Measurements from ENCODE around the gene ARHGEF18.
A peak's percentile ranks its signal among the peaks of the same experiment; 100 is the strongest.

The ARHGEF18 gene

DNA sequence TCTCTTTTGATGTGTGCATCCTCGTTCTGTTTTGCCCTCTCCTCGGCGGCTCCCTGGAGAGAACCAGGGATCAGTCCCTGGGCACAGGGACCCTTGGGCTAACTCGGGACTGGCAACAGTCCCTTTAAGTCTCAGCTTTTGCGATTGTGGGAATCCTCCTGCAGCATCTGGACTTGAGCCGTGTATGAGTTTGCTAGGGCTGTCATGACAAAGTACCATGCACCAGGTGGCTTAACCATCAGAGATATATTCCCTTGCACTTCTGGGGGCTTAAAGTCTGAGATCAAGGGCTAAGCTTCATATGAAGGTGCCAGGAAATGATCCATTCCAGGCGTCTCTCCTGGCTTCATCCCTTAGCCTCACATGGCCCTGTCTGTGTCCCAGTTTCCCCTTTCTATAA lies 34.5 kb downstream of the ARHGEF18 start:
- DNase-seq (ENCODE audit: low spot score), result no peak

DNA sequence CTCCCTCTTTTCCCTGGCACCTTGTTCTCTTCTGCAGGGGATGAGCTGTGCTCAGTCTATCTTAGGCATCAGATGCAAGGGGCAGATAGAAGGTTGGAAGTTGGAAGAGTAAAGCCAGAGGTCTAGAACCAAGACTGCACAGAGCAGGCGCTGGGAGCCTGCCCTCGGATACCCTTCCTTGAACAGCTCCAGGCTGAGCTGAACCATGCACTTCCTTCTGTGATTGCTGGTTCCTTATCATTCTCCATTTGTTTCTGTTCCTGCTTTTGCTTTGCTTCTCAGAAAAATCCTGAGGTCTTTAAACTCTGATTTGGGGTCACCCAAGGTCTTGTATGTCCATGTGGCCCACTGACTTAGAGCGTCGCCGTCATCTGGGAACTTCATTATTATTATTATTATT lies 36.3 kb downstream of the ARHGEF18 start:
- no peak for DNase-seq (ENCODE audit: low spot score)

DNA sequence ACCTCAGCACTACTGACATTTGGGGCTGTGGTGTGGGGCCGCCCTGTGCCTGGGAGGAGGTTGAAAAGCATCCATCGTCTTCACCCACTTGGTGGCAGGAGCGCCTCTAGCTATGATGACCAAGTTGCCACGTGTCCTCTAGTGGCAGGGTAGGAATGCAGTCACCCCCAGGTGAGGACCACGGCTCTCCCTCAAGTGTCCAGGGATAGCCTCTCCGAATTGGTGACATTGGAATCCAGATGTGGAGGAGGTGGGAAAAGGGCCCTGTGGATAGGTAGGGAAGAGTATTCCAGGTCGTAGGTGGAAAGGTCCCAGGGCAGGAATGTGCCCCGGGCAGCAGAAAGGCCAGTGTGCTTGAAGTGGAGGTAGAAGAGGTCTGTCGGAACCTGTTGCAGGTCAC lies 37.6 kb downstream of the ARHGEF18 start:
- DNase-seq (ENCODE audit: low spot score), result no peak

DNA sequence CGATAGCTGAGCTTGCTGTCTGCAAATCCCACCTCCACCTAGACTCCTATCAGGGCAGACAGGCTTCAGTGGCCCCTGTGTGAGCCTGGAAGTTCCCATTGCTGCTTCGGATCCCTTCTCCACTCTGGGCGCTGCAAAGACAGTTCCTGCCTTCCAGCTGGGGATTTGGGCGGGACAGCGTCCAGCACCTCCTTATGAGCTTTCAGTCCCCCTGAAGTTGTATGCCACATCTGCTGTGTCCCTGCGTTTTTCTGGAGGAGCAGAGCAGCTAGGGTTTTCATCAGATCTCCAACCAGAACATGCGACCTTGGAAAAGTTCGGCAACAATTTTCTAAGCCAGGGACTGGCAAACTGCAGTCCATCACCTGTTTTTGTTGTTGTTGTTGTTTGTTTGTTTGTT lies 38.0 kb downstream of the ARHGEF18 start:
- no peak for DNase-seq (ENCODE audit: low spot score)

DNA sequence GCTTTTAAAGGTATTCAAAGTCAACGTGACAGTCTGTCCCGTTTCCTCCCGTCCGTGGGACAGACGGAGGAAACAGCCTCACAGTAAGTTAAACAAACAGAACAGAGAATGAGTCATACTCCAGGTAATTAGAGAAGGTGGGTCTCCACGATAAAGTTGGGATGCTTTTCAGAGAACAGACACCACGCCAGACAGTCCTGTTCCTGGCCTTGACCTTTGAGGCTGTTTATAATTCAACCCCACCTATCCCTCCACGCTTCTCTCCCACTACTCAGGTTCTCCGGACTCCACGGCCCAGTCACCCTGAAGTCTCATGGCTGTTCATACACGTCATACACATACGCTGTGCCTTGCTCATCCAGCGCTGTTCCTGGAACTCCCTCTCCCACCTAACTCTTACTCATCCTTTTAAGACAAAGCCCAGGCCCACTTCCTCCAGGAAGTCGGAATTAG lies 42.5 kb downstream of the ARHGEF18 start:
- no peak for DNase-seq (ENCODE audit: low spot score)

DNA sequence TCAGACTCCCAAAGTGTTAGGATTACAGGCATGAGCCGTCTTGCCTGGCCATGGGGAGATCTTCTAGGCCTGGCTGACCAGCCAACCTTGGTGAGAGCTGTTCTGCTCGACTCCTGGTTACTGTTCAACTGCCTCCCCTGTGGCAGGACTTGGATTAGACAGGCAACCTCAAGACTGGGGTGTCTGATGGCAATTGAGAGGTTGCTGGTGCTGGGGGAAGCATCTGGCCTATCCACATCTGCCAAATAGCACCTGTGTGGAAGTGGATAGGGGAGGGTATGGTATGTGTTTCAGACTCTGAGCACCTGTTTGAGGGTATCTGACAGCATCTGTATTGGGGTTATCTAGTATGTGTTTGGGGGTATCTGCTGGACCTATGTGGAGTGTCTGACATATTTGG lies 44.7 kb downstream of the ARHGEF18 start:
- no peak for DNase-seq (ENCODE audit: low spot score)

DNA sequence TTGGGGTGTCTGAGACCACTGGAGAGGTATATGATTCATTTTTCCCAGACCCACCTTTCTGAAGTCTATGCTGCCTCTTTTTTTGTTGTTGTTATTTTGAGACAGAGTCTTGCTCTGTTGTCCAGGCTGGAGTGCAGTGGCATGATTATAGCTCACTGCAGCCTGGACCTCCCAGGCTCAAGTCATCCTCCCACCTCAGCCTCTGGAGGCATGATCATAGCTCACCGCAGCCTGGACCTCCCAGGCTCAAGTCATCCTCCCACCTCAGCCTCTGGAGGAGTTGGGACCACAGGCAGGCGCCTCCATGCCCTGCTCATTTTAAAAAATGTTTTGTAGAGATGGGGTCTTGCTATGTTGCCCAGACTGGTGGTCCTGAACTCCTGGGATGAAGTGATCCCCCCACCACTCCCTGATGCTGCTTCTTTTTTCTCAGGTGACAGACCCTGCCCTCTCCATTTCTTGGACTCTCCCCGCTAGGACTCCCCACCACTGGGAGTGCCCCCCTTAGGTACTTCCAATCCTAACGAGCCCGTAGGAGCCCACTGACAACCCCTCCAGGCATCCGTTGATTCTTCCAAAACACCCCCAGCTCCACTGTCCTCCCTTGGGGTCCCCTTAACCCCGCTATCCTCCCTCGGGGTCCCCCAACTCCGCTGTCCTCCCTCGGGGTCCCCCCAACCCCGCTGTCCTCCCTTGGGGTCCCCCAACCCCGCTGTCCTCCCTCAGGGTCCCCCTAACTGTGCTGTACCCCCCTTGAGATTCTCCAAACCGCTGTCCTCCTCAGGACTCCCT lies 45.4 kb downstream of the ARHGEF18 start:
- DNase-seq (ENCODE audit: low spot score), result no peak

DNA sequence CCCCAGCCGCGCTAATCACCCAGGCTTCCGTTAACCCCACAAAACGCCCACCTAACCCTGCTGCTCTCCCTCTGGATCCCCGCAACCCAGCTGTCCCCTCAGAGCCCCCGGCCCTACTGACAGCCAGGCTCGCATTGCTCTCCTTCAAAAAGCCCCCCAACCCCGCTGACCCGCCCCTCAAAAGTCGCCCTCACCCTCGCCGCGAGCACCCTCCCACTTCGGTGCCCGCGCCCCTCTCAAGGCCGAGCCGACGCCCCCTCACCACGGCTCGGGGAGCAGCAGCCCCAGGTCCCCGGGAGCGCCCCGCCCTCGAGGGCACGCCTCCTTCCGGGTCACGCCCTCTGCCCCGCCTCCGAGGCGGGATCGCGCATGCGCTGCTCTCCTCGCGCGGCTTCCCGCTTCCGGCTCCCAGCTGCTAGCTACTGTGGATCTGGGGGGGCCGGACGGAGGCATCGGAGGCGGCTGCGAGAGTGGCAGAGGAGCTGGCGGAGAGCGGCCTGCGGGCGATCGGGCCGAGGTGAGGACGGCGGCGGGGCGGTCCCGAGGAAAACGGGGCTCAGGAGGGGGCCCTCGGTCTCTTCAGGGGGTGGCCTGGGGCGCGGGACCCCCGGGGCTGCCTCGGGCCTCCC lies 46.1 kb downstream of the ARHGEF18 start:
- peak; percentile 93 for DNase-seq (ENCODE audit: low spot score)

DNA sequence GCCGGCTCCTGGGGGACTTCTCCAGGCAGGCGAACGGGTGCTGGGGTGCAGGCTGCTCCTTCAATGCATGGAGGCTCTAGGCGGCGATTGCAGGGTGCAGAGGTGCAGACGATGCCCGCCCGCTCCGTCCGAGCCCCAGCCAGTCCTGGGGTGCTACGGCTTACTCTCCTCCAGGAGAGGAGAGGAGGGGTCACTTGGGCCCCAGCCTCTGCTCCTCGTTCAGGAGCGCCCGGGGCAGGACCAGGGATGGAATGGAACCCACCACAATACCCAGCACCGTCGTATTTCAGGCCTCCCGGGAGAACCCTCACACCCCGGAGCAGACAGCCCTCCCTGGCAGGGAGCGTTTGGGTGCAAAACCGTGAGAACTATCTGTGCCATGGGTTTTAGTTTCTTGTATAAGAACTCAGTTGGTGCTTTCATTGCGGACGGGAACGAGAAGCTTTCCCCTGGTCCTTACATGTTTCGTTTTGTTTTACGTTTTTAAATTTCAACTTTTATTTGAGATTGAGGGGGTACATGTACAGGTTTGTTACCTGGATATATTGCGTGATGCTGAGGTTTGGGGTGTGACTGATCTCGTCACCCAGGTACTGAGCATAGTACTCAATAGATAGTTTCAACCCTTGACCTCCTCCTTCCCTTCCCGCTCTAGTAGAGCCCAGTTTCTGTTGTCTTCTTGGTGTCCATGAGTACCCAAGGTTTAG lies 46.8 kb downstream of the ARHGEF18 start:
- DNase-seq (ENCODE audit: low spot score), result peak; percentile 18

DNA sequence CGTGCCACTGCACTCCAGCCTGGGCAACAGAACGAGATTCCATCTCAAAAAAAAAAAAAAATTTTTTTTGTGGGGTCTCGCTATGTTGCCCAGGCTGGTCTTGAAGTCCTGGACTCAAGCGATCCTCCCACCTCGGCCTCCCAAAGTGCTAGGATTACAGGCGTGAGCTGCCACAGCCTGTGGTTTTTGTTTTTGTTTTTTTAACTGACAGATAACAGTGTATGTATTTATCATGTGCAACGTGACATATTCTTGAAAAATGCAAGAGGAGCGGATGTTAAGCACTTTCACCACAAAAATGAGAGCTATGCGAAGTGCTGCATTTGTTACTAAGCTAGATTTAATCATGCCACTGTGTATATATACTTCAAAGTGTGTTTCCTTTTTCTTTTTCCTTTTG lies 49.0 kb downstream of the ARHGEF18 start:
- no peak for DNase-seq (ENCODE audit: low spot score)
